NT2/D1 (cell line): ENCODE data around the gene OSBPL9.
"Not testable (repeated sequence)": the region's sequence is repeated elsewhere in the genome, so short reads cannot be mapped to it uniquely, and the experiment has no call there.

Experiments
- DNase-seq: peaks from one replicate; pipeline ENCODE4 v3.0.0-alpha.2; 2011; ENCODE audit warnings: low read depth, low spot score
- H3K27me3 ChIP-seq: 2 replicates; pipeline ENCODE4 v1.6.0; 2011; ENCODE audit warnings: mild to moderate bottlenecking; ENCODE audit not compliant: insufficient read length, insufficient read depth
- H3K36me3 ChIP-seq: 2 replicates; pipeline ENCODE4 v1.6.1; 2011; ENCODE audit warnings: mild to moderate bottlenecking, low read length, mixed read lengths; ENCODE audit not compliant: insufficient read depth, insufficient read length
- H3K4me1 ChIP-seq: 2 replicates; pipeline ENCODE4 v1.5.1; 2011; ENCODE audit not compliant: insufficient read depth, insufficient read length
- H3K4me3 ChIP-seq: 2 replicates; pipeline ENCODE4 v1.5.1; 2011; ENCODE audit warnings: low read depth; ENCODE audit not compliant: insufficient read length
- H3K9ac ChIP-seq: 2 replicates; pipeline ENCODE4 v1.6.0; 2011; ENCODE audit warnings: low read depth; ENCODE audit not compliant: insufficient read length
- H3K9me3 ChIP-seq: 2 replicates; pipeline ENCODE4 v1.5.1; 2011; ENCODE audit warnings: mild to moderate bottlenecking, low read length; ENCODE audit not compliant: insufficient read depth
- SUZ12 ChIP-seq: IDR thresholded peaks from 2 replicates; pipeline ENCODE4 v1.6.1; 2011; ENCODE audit not compliant: insufficient read length, insufficient read depth; ENCODE audit errors: extremely low read depth
- YY1 ChIP-seq: IDR thresholded peaks from 2 replicates; pipeline ENCODE4 v1.6.1; 2011; ENCODE audit not compliant: insufficient read length, insufficient read depth
- ZNF274 ChIP-seq: IDR thresholded peaks from 2 replicates; pipeline ENCODE4 v1.6.1; 2011; ENCODE audit warnings: mild to moderate bottlenecking, low read depth, low read length

OSBPL9 gene

GRCh38 chr1:51638350-51638749 lies 21.5 kb downstream of the OSBPL9 start:
- H3K27me3 ChIP-seq = no peaks in the 10 kb centered on the region
- no peaks in the 10 kb centered on the region for H3K9me3 ChIP-seq
- no peaks in the 10 kb centered on the region for H3K36me3 ChIP-seq
- no peak overlapping the region for H3K4me3 ChIP-seq
- no peak for DNase-seq
- H3K4me1 ChIP-seq = no peaks in the 10 kb centered on the region
- TF ChIP-seq YY1 (no peak), ZNF274 (no peak), SUZ12 (no peak)
- no peak overlapping the region for H3K9ac ChIP-seq

GRCh38 chr1:51639694-51640093 lies 22.8 kb downstream of the OSBPL9 start:
- Histone ChIP-seq H3K36me3 (no peaks in the 10 kb centered on the region), H3K4me1 (no peaks in the 10 kb centered on the region), H3K27me3 (no peaks in the 10 kb centered on the region), H3K4me3 (no peak overlapping the region), H3K9me3 (no peaks in the 10 kb centered on the region), H3K9ac (no peak overlapping the region)
- no peak for DNase-seq
- TF ChIP-seq ZNF274 (no peak), SUZ12 (no peak), YY1 (no peak)

GRCh38 chr1:51641096-51641495 lies 24.2 kb downstream of the OSBPL9 start:
- Histone ChIP-seq H3K4me3 (no peak overlapping the region), H3K9ac (no peak overlapping the region), H3K27me3 (no peaks in the 10 kb centered on the region), H3K4me1 (no peaks in the 10 kb centered on the region), H3K9me3 (no peaks in the 10 kb centered on the region), H3K36me3 (no peaks in the 10 kb centered on the region)
- TF ChIP-seq YY1 (no peak), ZNF274 (no peak), SUZ12 (no peak)
- DNase-seq = no peak

GRCh38 chr1:51642739-51643142 lies 25.8 kb downstream of the OSBPL9 start:
- H3K27me3 ChIP-seq = no peaks in the 10 kb centered on the region
- no peaks in the 10 kb centered on the region for H3K36me3 ChIP-seq
- H3K9ac ChIP-seq = no peak overlapping the region
- no peak overlapping the region for H3K4me3 ChIP-seq
- no peak for DNase-seq
- no peak for TF ChIP-seq YY1
- no peak for TF ChIP-seq SUZ12
- no peak for TF ChIP-seq ZNF274
- H3K4me1 ChIP-seq = no peaks in the 10 kb centered on the region
- H3K9me3 ChIP-seq = no peaks in the 10 kb centered on the region

- no peaks in the 10 kb centered on the region for H3K9me3 ChIP-seq
- H3K36me3 ChIP-seq = no peaks in the 10 kb centered on the region
- no peak overlapping the region for H3K4me3 ChIP-seq
- H3K27me3 ChIP-seq = no peaks in the 10 kb centered on the region
- TF ChIP-seq YY1 (no peak), SUZ12 (no peak), ZNF274 (no peak)
- DNase-seq = no peak
- H3K4me1 ChIP-seq = no peaks in the 10 kb centered on the region
- H3K9ac ChIP-seq = no peak overlapping the region
Measured at GRCh38 chr1:51643362-51643761, 26.5 kb downstream of the OSBPL9 start.

- DNase-seq = no peak
- TF ChIP-seq SUZ12 (no peak), YY1 (no peak), ZNF274 (no peak)
- Histone ChIP-seq H3K4me1 (no peaks in the 10 kb centered on the region), H3K9ac (no peak overlapping the region), H3K4me3 (no peak overlapping the region), H3K36me3 (no peaks in the 10 kb centered on the region), H3K27me3 (no peaks in the 10 kb centered on the region), H3K9me3 (no peaks in the 10 kb centered on the region)
Measured at GRCh38 chr1:51644020-51644419, 27.1 kb downstream of the OSBPL9 start.

GRCh38 chr1:51644533-51645197 lies 27.8 kb downstream of the OSBPL9 start:
- H3K4me3 ChIP-seq = no peak overlapping the region

GRCh38 chr1:51646592-51646991 lies 29.7 kb downstream of the OSBPL9 start:
- H3K36me3 ChIP-seq, H3K9me3 ChIP-seq, H3K4me1 ChIP-seq, DNase-seq, H3K4me3 ChIP-seq, H3K9ac ChIP-seq, H3K27me3 ChIP-seq: not testable (repeated sequence)

More at GRCh38 chr1:51644533-51645197, 27.8 kb downstream of the OSBPL9 start:
- TF ChIP-seq YY1 = no peak
- TF ChIP-seq ZNF274 = no peak
- no peak for TF ChIP-seq SUZ12
- Histone ChIP-seq H3K27me3 (no peaks in the 10 kb centered on the region), H3K4me1 (no peaks in the 10 kb centered on the region), H3K36me3 (no peaks in the 10 kb centered on the region), H3K9ac (no peak overlapping the region), H3K9me3 (no peaks in the 10 kb centered on the region)
- no peak for DNase-seq
